ENCODE results near the gene ZSCAN30. TPM values are rescaled to one million over a fixed set of nuclear protein-coding genes. Genes with fewer than 3 reads are reported as not detected.

The ZSCAN30 gene
- total and polyA plus RNA-seq, 2 donors from 2014 or later, result 10.0 to 20.7 TPM

GRCh38 chr18:35253655-35254287, 36.3 kb downstream of the ZSCAN30 start:
- no peak for TF ChIP-seq CTCF (IDR thresholded peaks at IDR 0.05; ENCODE audit: borderline replicate concordance, extremely low read depth, insufficient read depth)
- FAIRE-seq (no peak), DNase-seq (no peak)
- Histone ChIP-seq H3K4me3 (ENCODE audit: low read length in 3 of 3) (no peak overlapping the region), H3K9ac (ENCODE audit: low read length in 3 of 3) (no peak overlapping the region), H3K36me3 (ENCODE audit: control insufficient read depth in 2 of 3, insufficient read depth in 3 of 3, low read length in 3 of 3) (peaks cover 10 to 13% (median 12%) of the 10 kb centered on the region in 3 donors), H3K4me1 (ENCODE audit: control insufficient read depth in 2 of 3, insufficient read depth in 2 of 3, low read depth in 1 of 3, low read length in 3 of 3) (no peaks in the 10 kb centered on the region), H3K27ac (ENCODE audit: low read depth in 2 of 2, low read length in 2 of 2) (no peak overlapping the region), H3K9me3 (ENCODE audit: control insufficient read depth in 2 of 3, insufficient read depth in 1 of 3, low read length in 3 of 3) (peaks cover 0 to 17% (median 0%) of the 10 kb centered on the region in 3 donors), H3K27me3 (ENCODE audit: control insufficient read depth, insufficient read depth, low read length) (no peaks in the 10 kb centered on the region)
- intact Hi-C loops (cut with DNase I), result no loop called here

GRCh38 chr18:35252466-35252865, 37.6 kb downstream of the ZSCAN30 start:
- H3K36me3 ChIP-seq (ENCODE audit: control insufficient read depth in 2 of 3, insufficient read depth in 3 of 3, low read length in 3 of 3), result peaks cover 16 to 21% (median 20%) of the 10 kb centered on the region in 3 donors
- intact Hi-C loops (cut with DNase I), result no loop called here

GRCh38 chr18:35248429-35248828, 41.6 kb downstream of the ZSCAN30 start:
- no peaks in the 10 kb centered on the region for H3K27me3 ChIP-seq (ENCODE audit: control insufficient read depth, insufficient read depth, low read length)
- no peaks in the 10 kb centered on the region for H3K4me1 ChIP-seq (ENCODE audit: control insufficient read depth in 2 of 3, insufficient read depth in 2 of 3, low read depth in 1 of 3, low read length in 3 of 3)
- H3K36me3 ChIP-seq (ENCODE audit: control insufficient read depth in 2 of 3, insufficient read depth in 3 of 3, low read length in 3 of 3), result peaks cover 26 to 48% (median 39%) of the 10 kb centered on the region in 3 donors
- peaks cover 0 to 24% (median 0%) of the 10 kb centered on the region in 3 donors for H3K9me3 ChIP-seq (ENCODE audit: control insufficient read depth in 2 of 3, insufficient read depth in 1 of 3, low read length in 3 of 3)
- DNase-seq (no peak), FAIRE-seq (no peak)
- no peak overlapping the region for H3K4me3 ChIP-seq (ENCODE audit: low read length in 3 of 3)
- no peak overlapping the region for H3K27ac ChIP-seq (ENCODE audit: low read depth in 2 of 2, low read length in 2 of 2)
- no peak overlapping the region for H3K9ac ChIP-seq (ENCODE audit: low read length in 3 of 3)
- TF ChIP-seq CTCF (IDR thresholded peaks at IDR 0.05; ENCODE audit: borderline replicate concordance, extremely low read depth, insufficient read depth), result no peak
- intact Hi-C loops (cut with DNase I), result no loop called here

More at GRCh38 chr18:35252466-35252865, 37.6 kb downstream of the ZSCAN30 start:
- H3K27me3 ChIP-seq (ENCODE audit: control insufficient read depth, insufficient read depth, low read length), result no peaks in the 10 kb centered on the region
- no peak overlapping the region for H3K9ac ChIP-seq (ENCODE audit: low read length in 3 of 3)
- no peak for FAIRE-seq
- H3K4me1 ChIP-seq (ENCODE audit: control insufficient read depth in 2 of 3, insufficient read depth in 2 of 3, low read depth in 1 of 3, low read length in 3 of 3), result no peaks in the 10 kb centered on the region
- H3K4me3 ChIP-seq (ENCODE audit: low read length in 3 of 3), result no peak overlapping the region
- H3K9me3 ChIP-seq (ENCODE audit: control insufficient read depth in 2 of 3, insufficient read depth in 1 of 3, low read length in 3 of 3), result peaks cover 0 to 17% (median 0%) of the 10 kb centered on the region in 3 donors
- no peak for TF ChIP-seq CTCF (IDR thresholded peaks at IDR 0.05; ENCODE audit: borderline replicate concordance, extremely low read depth, insufficient read depth)
- no peak overlapping the region for H3K27ac ChIP-seq (ENCODE audit: low read depth in 2 of 2, low read length in 2 of 2)
- DNase-seq, result no peak

Data from kidney (tissue), 14 donors.